Measurements from ENCODE around the gene ZNF3. TPM values are rescaled to one million over a fixed set of nuclear protein-coding genes. Genes with fewer than 3 reads are reported as not detected.

The ZNF3 gene
- 18.4 to 21.8 TPM (median 20.4 TPM) in 5 replicates for total RNA-seq (2022; extraction: Qiagen RNA extraction)

GRCh38 chr7:100081535-100082102 lies at the start of gene ZNF3:
Gene ZNF3, minus strand, starts transcription at chr7:100081723. Its CDS starts 4,366 bp downstream, at chr7:100077357.

GRCh38 chr7:100126931-100127865 lies 45.7 kb upstream of the ZNF3 start, which contains the start of gene MBLAC1:
Gene MBLAC1, plus strand, starts transcription at chr7:100126967. Its CDS starts 429 bp downstream, at chr7:100127396.

GRCh38 chr7:100119072-100119969 lies 37.8 kb upstream of the ZNF3 start, which contains the start of the genes CNPY4 and TAF6:
Gene CNPY4, plus strand, starts transcription at chr7:100119634. Its CDS starts 111 bp downstream, at chr7:100119745.
Gene TAF6, minus strand, starts transcription at chr7:100119358. Its CDS starts 5,149 bp downstream, at chr7:100114209.

GRCh38 chr7:100101016-100101862 lies 19.7 kb upstream of the ZNF3 start, which contains the start of the genes AP4M1 and MCM7:
Gene AP4M1, plus strand, starts transcription at chr7:100101643. Its CDS starts 72 bp downstream, at chr7:100101715.
Gene MCM7, minus strand, starts transcription at chr7:100101397. Its CDS starts 103 bp downstream, at chr7:100101294.

DNA sequence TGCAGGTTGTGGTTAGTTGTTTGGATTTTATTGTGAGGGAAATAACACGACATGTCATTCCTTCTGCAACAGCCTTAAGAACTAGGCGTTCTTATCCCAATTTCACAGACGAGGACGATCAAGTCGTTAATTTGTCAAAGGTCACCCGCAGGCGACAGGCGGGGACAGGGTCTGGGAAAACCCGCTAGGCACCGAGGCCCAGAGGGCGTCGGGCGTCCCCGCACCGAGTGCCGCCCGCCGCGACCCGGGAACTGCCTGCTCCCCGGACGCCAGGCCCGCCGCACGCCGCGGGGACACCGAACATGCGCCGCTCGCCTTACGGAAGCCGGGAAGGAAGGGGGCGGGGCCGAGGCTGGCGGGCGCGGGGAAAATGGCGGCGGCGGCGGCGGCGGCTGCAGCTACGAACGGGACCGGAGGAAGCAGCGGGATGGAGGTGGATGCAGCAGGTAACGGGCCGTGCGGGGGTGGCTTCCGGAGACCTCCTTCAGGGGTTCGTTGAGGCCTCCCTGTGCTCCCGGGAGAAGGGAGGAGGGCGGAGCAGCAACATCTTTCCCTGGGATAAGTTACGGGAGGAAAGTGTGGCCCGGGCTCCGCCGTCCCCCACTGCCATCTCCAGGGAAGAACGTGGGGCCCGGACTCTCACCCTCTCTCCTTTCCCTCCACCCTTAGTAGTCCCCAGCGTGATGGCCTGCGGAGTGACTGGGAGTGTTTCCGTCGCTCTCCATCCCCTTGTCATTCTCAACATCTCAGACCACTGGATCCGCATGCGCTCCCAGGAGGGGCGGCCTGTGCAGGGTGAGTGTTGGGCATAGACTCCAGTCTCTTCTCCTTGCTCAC lies 7.3 kb upstream of the ZNF3 start, which contains the start of gene COPS6:
Gene COPS6 (plus strand): TSS at position 349 of the 837 bp plus-strand sequence. CDS start 22 bp downstream, at position 371.

GRCh38 chr7:100049441-100050291 lies 31.9 kb downstream of the ZNF3 start, which contains the start of gene ZSCAN21:
Gene ZSCAN21, plus strand, starts transcription at chr7:100049774. Its CDS starts 7,233 bp downstream, at chr7:100057007.

Other genes starting within 250 kb of the ZNF3 start
- not detected in 5 replicates for gene OR2AE1, start 204.7 kb downstream of the ZNF3 start, total RNA-seq (2022; extraction: Qiagen RNA extraction)
- 24.5 to 26.8 TPM (median 25.8 TPM) in 5 replicates for gene TRIM4, start 162.2 kb downstream of the ZNF3 start, total RNA-seq (2022; extraction: Qiagen RNA extraction)
- 0.08 to 0.15 TPM (median 0.09 TPM) in 3 of 5 replicates, not detected in the others for gene GJC3, start 152.1 kb downstream of the ZNF3 start, total RNA-seq (2022; extraction: Qiagen RNA extraction)
- gene AZGP1, start 105.7 kb downstream of the ZNF3 start, total RNA-seq (2022; extraction: Qiagen RNA extraction), result 0.21 to 0.22 TPM in 2 of 5 replicates, not detected in the others
- 7.5 to 12.8 TPM (median 10.7 TPM) in 5 replicates for gene ZKSCAN1, start 66.1 kb downstream of the ZNF3 start, total RNA-seq (2022; extraction: Qiagen RNA extraction)
- 10.5 to 11.7 TPM (median 11.0 TPM) in 5 replicates for gene ZSCAN21, start 31.9 kb downstream of the ZNF3 start, total RNA-seq (2022; extraction: Qiagen RNA extraction)
- gene COPS6, start 7.2 kb upstream of the ZNF3 start, total RNA-seq (2022; extraction: Qiagen RNA extraction), result 155 to 191 TPM (median 173 TPM) in 5 replicates
- 214 to 235 TPM (median 230 TPM) in 5 replicates for gene MCM7, start 19.7 kb upstream of the ZNF3 start, total RNA-seq (2022; extraction: Qiagen RNA extraction)
- 12.2 to 13.3 TPM (median 12.9 TPM) in 5 replicates for gene AP4M1, start 19.9 kb upstream of the ZNF3 start, total RNA-seq (2022; extraction: Qiagen RNA extraction)
- 54.7 to 70.6 TPM (median 67.5 TPM) in 5 replicates for gene TAF6, start 37.6 kb upstream of the ZNF3 start, total RNA-seq (2022; extraction: Qiagen RNA extraction)
- gene CNPY4, start 37.9 kb upstream of the ZNF3 start, total RNA-seq (2022; extraction: Qiagen RNA extraction), result 8.1 to 10.4 TPM (median 9.5 TPM) in 5 replicates
- gene MBLAC1, start 45.2 kb upstream of the ZNF3 start, total RNA-seq (2022; extraction: Qiagen RNA extraction), result 1.8 to 2.7 TPM (median 2.5 TPM) in 5 replicates
- gene LAMTOR4, start 67.2 kb upstream of the ZNF3 start, total RNA-seq (2022; extraction: Qiagen RNA extraction), result 122 to 148 TPM (median 137 TPM) in 5 replicates
- 7.3 to 14.2 TPM (median 12.1 TPM) in 5 replicates for gene TRAPPC14, start 77.0 kb upstream of the ZNF3 start, total RNA-seq (2022; extraction: Qiagen RNA extraction)
- gene GAL3ST4, start 86.9 kb upstream of the ZNF3 start, total RNA-seq (2022; extraction: Qiagen RNA extraction), result 0.04 to 0.09 TPM (median 0.05 TPM) in 4 of 5 replicates, not detected in the other
- 0.39 to 0.75 TPM (median 0.69 TPM) in 5 replicates for gene GPC2, start 95.7 kb upstream of the ZNF3 start, total RNA-seq (2022; extraction: Qiagen RNA extraction)
- gene STAG3, start 96.2 kb upstream of the ZNF3 start, total RNA-seq (2022; extraction: Qiagen RNA extraction), result 0.16 to 0.35 TPM (median 0.24 TPM) in 4 of 5 replicates, not detected in the other
- not detected in 5 replicates for gene PVRIG, start 138.2 kb upstream of the ZNF3 start, total RNA-seq (2022; extraction: Qiagen RNA extraction)
- not detected in 5 replicates for gene SPDYE3, start 226.0 kb upstream of the ZNF3 start, total RNA-seq (2022; extraction: Qiagen RNA extraction)

Data from A549 treated with dexamethasone at 1 μM for 4 hours (cell line).